Stomach (tissue), 19 donors: Measurements from ENCODE around the gene PRXL2B. TPM values are rescaled to one million over a fixed set of nuclear protein-coding genes. Genes with fewer than 3 reads are reported as not detected.
A peak's percentile ranks its signal among the peaks of the same experiment; 100 is the strongest.

Source experiments
- DNase-seq, 2 donors: peaks; one replicate each; pipeline versions ENCODE4 v3.0.0 to v3.0.0-alpha.2; 2013 to 2019
- H3K27ac ChIP-seq, 5 donors: fragments of 200-600 bp in 4 of 5; sonication (generic) in 4 of 5; one replicate each; pipeline ENCODE4 v1.5.1; 2013 to 2019; ENCODE audit warnings: mild to moderate bottlenecking in 1 of 5, moderate library complexity in 1 of 5
- H3K27me3 ChIP-seq, 3 donors: fragments of 200-600 bp; sonication (generic); one replicate each; pipeline ENCODE4 v1.5.1; 2017 to 2019; ENCODE audit warnings: mixed run types in 1 of 3
- H3K36me3 ChIP-seq, 4 donors: fragments of 200-600 bp; sonication (generic); 1 replicate in 3 of 4; 2 replicates in 1 of 4; pipeline ENCODE4 v1.5.1; 2016 to 2019
- H3K4me1 ChIP-seq, 4 donors: fragments of 200-600 bp; sonication (generic); one replicate each; pipeline ENCODE4 v1.5.1; 2016 to 2019
- H3K4me3 ChIP-seq, 4 donors: fragments of 200-600 bp; sonication (generic) in 3 of 4; one replicate each; pipeline ENCODE4 v1.5.1; 2016 to 2019; ENCODE audit warnings: mild to moderate bottlenecking in 1 of 4
- H3K9me3 ChIP-seq, 4 donors: fragments of 200-600 bp; sonication (generic); one replicate each; pipeline ENCODE4 v1.5.1; 2016 to 2019
- EP300 ChIP-seq: sonication (generic); formaldehyde crosslinking; IDR thresholded peaks from one replicate; pipeline ENCODE4 v1.6.1; 2017; ENCODE audit warnings: antibody characterized with exemption
- POLR2A ChIP-seq, 4 donors: fragments of 450-650 bp; IDR thresholded peaks; one replicate each; pipeline ENCODE4 v1.6.1; 2016; ENCODE audit warnings: antibody characterized with exemption in 4 of 4, control low read depth in 2 of 4, mild to moderate bottlenecking in 1 of 4, moderate library complexity in 1 of 4
- POLR2AphosphoS5 ChIP-seq, 3 donors: sonication (generic); formaldehyde crosslinking; IDR thresholded peaks; one replicate each; pipeline ENCODE4 v1.6.1; 2016; ENCODE audit warnings: antibody characterized with exemption in 3 of 3
- WGBS, 5 donors: extraction: QIAGEN DNeasy Blood & Tissue Kit in 3 of 5; methylation state at CpG; one replicate each; pipeline versions ENCODE4 v1.1.5 to v1.1.7; 2013 to 2018; 5-methylcytosine and 5-hydroxymethylcytosine counted together
- intact Hi-C: fragments of 100-400 bp; cut with DNase I; formaldehyde crosslinking; loops from one replicate; pipeline ENCODE4 v1.15.1; 2023; ENCODE audit warnings: low total_unique reads
- long read RNA-seq, 10 donors: transcript quantifications; one replicate each; lab custom pipeline, GENCODE V29; 2026
- polyA plus RNA-seq, 3 donors: library from polyadenylated mRNA; stranded (reverse); fragments of 200-250 nt; gene quantifications; one replicate each; pipeline ENCODE4 v1.2.3, GENCODE V29; 2013
- total RNA-seq, 5 donors: library from RNA; depleted of rRNA; stranded (reverse); fragments of >200 nt; gene quantifications; one replicate each; pipeline versions ENCODE4 v1.1.0 to v1.2.3, GENCODE V29; 2014 to 2016
- TF ChIP-seq, protein P1 (sequence below), 7 experiments: fragments of 450-650 bp in 4 of 7; fragments of 200-600 bp in 3 of 7; sonication (generic) in 3 of 7; IDR thresholded peaks; one replicate each; pipeline ENCODE4 v1.5.1; 2016 to 2019; ENCODE audit warnings: antibody characterized with exemption in 7 of 7, control low read depth in 2 of 7, mild to moderate bottlenecking in 1 of 7
- donor health status: healthy with polysubstance abuse.
- donor health status: Bipolar disorder and iron deficiency.
- donor health status: healthy.

The PRXL2B gene
- 100 to 1,000 TPM in 1 of 5 donors, 10 to 100 TPM in 3, 1 to 10 TPM in 1; 8.5 to 668 (median 21.0) TPM for total RNA-seq
- 10 to 100 TPM; 18.9 to 23.8 (median 20.9) TPM for polyA plus RNA-seq
- long read RNA-seq, donor 1, partial matches to known transcripts: 0 of 3 reads
- long read RNA-seq, donor 1, other reads (novel, unspliced or antisense): 0 of 3 reads
- long read RNA-seq, donor 2, transcript PRXL2B-204 (7 exons, 2,749 nt): major isoform, 6 of 9 reads
- long read RNA-seq, donor 2, partial matches to known transcripts: 0 of 9 reads
- long read RNA-seq, donor 2, other reads (novel, unspliced or antisense): 0 of 9 reads
- long read RNA-seq, donor 3, partial matches to known transcripts: 0 of 4 reads
- long read RNA-seq, donor 3, other reads (novel, unspliced or antisense): 0 of 4 reads
- long read RNA-seq, donor 4: 0 reads
- long read RNA-seq, donor 5, partial matches to known transcripts: 0 of 2 reads
- long read RNA-seq, donor 5, other reads (novel, unspliced or antisense): 0 of 2 reads
- long read RNA-seq, donor 6: 0 reads
- long read RNA-seq, donor 7, partial matches to known transcripts: 0 of 4 reads
- long read RNA-seq, donor 7, other reads (novel, unspliced or antisense): 0 of 4 reads
- long read RNA-seq, donor 8, partial matches to known transcripts: 13 of 19 reads
- long read RNA-seq, donor 8, other reads (novel, unspliced or antisense): 0 of 19 reads
- long read RNA-seq, donor 9, partial matches to known transcripts: 0 of 4 reads
- long read RNA-seq, donor 9, other reads (novel, unspliced or antisense): 0 of 4 reads
- long read RNA-seq, donor 10, partial matches to known transcripts: 0 of 5 reads
- long read RNA-seq, donor 10, other reads (novel, unspliced or antisense): 0 of 5 reads

DNA sequence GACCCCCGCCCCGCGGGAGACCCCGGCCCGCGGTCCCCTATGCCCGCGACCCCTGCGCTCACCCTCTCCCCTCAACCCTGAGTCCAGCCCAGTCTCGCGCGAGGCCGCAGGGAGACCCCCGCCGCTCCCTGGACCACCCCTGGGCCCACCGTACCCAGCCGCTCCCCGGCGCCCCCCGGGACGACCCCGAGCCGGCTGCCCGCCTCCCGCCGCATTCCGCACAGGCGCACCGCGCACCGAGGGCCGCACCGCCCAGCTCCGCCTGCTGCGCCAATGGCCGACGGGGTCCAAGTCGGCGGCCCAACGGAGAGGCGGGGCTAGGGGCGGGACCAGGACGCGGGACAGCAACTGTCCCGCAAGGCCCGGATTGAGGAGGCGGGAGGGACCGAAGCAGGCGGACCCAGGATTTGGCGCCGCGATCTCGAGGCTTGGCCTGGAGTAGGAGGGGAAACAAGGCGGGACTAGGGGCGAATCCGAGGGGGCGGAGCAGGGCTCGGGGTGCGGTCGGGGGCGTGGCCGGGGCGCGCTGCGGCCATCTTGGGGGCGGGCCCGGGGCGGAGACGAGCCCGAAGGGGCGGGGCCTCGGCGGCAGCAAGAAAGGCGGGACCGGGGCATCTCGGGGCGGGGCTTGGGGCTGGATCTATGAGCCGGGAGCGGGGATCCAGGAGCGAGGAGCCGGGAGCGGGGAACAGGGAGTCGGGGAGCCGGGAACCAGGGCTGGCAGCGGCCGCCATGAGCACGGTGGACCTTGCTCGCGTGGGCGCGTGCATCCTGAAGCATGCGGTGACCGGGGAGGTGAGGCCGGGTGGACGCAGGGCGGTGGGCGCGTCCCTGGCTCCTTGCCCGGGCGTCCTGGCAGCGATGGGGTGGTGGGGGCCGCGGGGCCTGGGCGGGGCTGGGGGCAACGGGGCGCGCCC is at the start of gene PRXL2B:
TSS of gene PRXL2B (plus strand) at position 624 of the 917 bp plus-strand sequence. CDS start at position 733, 109 bp downstream.
- Histone ChIP-seq H3K27ac (peak within 1 kb of the TSS; percentile 98 to 100 (median 99)), H3K9me3 (no peaks in the 10 kb centered on the region), H3K4me3 (peak within 1 kb of the TSS; percentile 80 to 95 (median 88)), H3K27me3 (no peaks in the 10 kb centered on the region), H3K36me3 (peaks cover 0 to 22% (median 11%) of the 10 kb centered on the region in 4 donors), H3K4me1 (peaks cover 28 to 52% (median 49%) of the 10 kb centered on the region in 4 donors)
- intact Hi-C loops: loop anchor here (10.0 kb wide), 1 partner anchor 58 kb away; no protein-coding TSS in a partner anchor
- peak; percentile 88 to 96 (median 95) for TF ChIP-seq POLR2AphosphoS5 (IDR thresholded peaks at IDR 0.05)
- TF ChIP-seq, protein P1, sequence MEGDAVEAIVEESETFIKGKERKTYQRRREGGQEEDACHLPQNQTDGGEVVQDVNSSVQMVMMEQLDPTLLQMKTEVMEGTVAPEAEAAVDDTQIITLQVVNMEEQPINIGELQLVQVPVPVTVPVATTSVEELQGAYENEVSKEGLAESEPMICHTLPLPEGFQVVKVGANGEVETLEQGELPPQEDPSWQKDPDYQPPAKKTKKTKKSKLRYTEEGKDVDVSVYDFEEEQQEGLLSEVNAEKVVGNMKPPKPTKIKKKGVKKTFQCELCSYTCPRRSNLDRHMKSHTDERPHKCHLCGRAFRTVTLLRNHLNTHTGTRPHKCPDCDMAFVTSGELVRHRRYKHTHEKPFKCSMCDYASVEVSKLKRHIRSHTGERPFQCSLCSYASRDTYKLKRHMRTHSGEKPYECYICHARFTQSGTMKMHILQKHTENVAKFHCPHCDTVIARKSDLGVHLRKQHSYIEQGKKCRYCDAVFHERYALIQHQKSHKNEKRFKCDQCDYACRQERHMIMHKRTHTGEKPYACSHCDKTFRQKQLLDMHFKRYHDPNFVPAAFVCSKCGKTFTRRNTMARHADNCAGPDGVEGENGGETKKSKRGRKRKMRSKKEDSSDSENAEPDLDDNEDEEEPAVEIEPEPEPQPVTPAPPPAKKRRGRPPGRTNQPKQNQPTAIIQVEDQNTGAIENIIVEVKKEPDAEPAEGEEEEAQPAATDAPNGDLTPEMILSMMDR (IDR thresholded peaks at IDR 0.05): no peak
- DNase-seq: peak; percentile 99 to 100
- 1 to 2% (median 1%) methylated on average over 24 to 107 of the region's 107 CpGs for WGBS, 5 donors

GRCh38 chr1:2537784-2538115 is 48.8 kb upstream of the PRXL2B start:
- Histone ChIP-seq H3K36me3 (no peaks in the 10 kb centered on the region), H3K9me3 (no peaks in the 10 kb centered on the region), H3K27me3 (peaks cover 0 to 99% (median 23%) of the 10 kb centered on the region in 3 donors), H3K4me3 (no peak overlapping the region), H3K4me1 (peaks cover 12 to 34% (median 31%) of the 10 kb centered on the region in 4 donors), H3K27ac (no peak overlapping the region)
- 49 to 71% (median 64%) methylated on average over 9 of the region's 9 CpGs for WGBS, 5 donors
- TF ChIP-seq EP300 (no peak), POLR2AphosphoS5 (IDR thresholded peaks at IDR 0.05) (no peak), POLR2A (IDR thresholded peaks at IDR 0.05) (no peak)
- TF ChIP-seq, protein P1 (IDR thresholded peaks at IDR 0.05): no peak
- intact Hi-C loops: no loop called here
- no peak for DNase-seq

- intact Hi-C loops: no loop called here
- H3K27me3 ChIP-seq: peaks cover 0 to 99% (median 19%) of the 10 kb centered on the region in 3 donors
Observed at GRCh38 chr1:2538376-2538775, 48.2 kb upstream of the PRXL2B start.

More at GRCh38 chr1:2538376-2538775, 48.2 kb upstream of the PRXL2B start:
- WGBS, 5 donors: 84 to 91% (median 87%) methylated on average over 4 of the region's 4 CpGs
- TF ChIP-seq POLR2AphosphoS5 (IDR thresholded peaks at IDR 0.05) (no peak), EP300 (no peak), POLR2A (IDR thresholded peaks at IDR 0.05) (no peak)
- TF ChIP-seq, protein P1 (IDR thresholded peaks at IDR 0.05): no peak
- no peak for DNase-seq
- no peaks in the 10 kb centered on the region for H3K9me3 ChIP-seq
- no peaks in the 10 kb centered on the region for H3K36me3 ChIP-seq
- no peak overlapping the region for H3K4me3 ChIP-seq
- no peak overlapping the region for H3K27ac ChIP-seq
- H3K4me1 ChIP-seq: peaks cover 12 to 38% (median 33%) of the 10 kb centered on the region in 4 donors
